Measurements from ENCODE around the gene BPIFB3.

The BPIFB3 gene

DNA sequence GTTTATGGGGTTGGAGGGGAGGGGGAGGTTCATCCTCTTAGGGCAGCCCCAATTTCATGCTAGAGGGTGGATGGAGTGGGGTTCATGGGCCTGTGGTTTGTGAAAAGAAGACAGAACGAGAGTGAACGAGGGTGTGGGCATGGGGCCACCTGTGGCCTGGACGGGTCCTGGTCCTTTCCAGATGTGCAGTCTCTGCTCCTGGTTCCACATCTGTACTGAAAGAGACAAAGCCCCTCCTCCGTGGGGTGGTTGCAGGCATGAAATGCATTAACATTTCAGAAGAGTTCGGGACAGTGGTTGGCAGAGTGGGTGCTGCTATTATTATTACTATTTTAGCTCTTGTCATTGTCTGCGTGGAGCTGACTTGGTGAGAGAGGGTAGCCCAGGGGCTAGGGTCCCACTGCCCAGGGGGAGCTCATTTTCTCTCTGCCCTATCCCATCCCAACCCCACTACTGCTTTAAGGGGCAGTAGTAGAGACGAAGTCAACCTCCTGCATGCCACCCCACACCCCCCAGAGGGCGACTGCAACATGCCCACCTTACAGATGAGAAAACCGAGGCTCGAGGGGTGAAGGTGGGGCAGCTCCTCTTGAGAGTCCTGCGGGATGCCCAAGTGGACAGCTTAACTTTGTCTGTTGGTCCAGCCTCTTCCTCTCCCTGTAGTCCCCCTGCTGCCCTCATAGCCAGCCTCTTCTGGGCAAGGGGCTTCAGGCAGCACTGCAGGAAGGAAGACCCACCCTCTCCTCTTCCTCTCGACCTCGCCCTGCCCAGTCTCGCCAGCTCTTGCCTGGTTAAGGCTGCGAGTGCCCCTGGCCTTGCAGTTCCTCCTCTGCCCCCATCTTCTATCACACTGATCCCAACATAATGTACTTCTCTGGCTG, 37.8 kb upstream of the BPIFB3 start:
- DNase-seq, result no peak

DNA sequence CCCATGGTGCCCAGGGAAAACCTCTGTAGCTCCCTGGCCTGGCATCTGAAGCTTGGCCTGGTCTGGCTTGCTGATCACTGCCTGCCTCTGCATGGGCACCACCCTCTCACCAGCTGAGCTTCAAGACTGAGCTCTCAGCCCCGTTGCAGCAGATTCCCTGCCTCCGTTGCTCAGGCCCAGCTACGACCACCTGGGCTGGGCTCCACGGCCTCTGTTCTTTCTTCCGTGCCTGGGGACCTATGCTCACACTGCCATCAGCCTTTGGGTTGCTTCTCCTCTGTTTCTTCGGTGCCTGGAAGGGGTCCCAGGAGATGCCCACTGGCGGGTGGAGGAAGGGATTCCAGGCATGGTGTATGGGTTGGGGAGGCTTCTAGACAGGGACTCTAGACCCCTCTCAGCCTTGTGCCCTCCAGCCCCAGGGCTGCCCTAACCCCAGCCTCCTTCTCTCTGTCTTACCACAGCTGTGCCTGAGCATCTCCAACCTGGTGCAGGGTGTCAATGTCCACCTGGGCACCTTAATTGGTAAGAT, 37.1 kb upstream of the BPIFB3 start:
- no peak for DNase-seq

DNA sequence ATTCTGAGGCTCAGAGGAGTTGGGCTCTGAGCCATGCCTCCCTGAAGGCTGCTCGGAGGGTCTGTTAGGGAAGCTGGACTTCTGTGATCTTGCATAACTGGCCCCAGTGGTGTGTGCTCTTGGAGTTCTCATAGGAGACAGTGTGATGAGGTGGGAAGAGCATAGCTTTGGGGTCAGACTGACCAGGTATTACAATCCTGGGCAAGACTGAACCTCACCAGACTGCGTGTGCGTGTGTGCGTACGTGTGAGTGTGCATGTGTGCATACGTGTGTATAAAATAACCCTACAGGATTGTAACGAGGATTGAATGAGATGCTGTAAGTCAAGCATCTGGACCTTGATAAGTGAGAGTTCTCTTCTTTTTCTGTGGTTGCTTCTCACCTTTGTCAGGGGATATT, 36.2 kb upstream of the BPIFB3 start:
- no peak for DNase-seq

DNA sequence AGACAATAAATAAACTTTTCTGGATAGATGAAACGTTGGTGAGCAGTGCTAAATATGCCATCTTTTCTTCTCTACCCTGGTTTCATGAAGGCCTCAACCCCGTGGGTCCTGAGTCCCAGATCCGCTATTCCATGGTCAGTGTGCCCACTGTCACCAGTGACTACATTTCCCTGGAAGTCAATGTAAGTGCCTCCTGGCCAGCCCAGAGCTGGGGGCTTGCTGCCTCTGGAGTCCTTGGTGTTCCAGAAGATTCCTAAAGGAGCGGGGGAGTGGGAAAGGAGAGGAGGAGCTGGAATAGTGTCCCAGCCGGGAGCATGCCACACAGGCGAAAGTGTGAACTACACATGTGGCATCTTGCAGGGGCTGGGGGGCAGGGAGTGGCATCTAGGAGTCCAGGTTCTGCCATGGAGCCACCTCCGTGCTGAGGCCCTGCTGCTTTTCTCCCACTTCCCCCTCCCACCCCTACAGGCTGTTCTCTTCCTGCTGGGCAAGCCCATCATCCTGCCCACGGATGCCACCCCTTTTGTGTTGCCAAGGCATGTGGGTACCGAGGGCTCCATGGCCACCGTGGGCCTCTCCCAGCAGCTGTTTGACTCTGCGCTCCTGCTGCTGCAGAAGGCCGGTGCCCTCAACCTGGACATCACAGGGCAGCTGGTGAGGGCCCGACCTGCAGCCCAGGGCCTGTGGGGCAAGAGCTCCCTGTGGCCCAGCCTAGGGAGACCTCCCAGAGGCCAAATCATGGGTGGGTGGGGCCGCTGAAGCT, 35.4 kb upstream of the BPIFB3 start:
- DNase-seq, result no peak

- no peak for DNase-seq
Observed at GRCh38 chr20:33019465-33020277, 34.0 kb upstream of the BPIFB3 start.

DNA sequence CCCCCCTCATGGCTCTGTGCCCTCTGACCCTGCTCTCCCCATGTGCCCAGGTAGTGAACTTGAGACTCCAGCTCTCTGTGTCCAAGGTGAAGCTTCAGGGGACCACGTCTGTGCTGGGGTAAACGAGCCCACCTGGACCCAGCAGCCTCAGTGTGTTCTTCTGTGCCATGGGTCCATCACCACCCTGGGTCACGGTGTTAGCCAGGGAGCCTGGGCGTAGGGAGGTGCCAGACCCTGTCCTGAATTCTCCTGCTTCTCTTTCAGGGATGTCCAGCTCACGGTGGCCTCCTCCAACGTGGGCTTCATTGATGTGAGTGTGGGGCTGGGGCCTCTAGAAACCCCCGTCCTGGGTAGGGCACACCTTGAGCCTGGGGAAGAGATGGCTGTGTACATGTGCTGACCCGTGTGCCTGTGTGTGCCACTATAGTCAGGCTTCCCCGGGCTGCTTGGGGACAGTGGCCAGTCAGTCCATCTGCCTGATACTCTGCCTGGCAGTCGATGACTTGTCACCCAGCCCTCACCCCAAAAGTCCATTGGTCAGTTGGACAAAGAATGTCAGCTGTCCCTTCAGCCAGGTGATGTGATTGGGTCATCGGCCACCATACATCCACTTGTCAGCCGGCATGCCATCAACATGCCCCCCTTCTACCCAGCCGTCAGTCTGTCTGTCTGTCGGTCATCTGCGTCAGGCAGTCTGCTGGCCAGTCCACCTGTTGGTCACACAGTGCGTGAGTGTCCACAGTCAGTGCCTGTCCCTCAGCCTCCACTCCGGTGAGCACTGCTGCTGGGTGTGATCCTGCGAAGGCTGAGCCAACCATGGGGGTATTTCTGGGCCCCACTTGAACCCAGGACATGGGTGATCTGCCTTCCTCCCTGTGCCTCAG, 33.2 kb upstream of the BPIFB3 start:
- no peak for DNase-seq

- no peak for DNase-seq
Observed at GRCh38 chr20:33021879-33022278, 31.8 kb upstream of the BPIFB3 start.

DNA sequence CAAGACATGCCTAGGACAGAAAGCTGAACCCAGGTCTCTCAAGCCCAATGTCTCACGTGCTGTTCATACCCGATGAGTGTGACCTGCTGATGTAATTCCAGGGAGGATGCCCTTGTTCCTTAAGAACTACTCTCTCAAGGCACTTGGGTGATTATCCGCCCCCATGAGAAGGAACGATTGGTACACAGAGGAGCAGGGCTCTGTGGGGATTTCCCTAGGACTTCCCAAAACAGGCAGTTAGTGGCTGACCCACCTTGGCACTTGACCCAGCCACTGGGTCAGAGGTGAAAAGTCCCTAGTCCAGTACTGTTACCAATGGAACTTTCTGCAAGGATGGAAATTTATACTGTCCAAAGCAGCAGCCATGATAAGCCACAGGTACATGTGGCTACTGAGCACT, 31.4 kb upstream of the BPIFB3 start:
- DNase-seq, result no peak

GRCh38 chr20:33022694-33023438, 30.8 kb upstream of the BPIFB3 start:
- no peak for DNase-seq

- no peak for DNase-seq
Observed at GRCh38 chr20:33023439-33024242, 30.1 kb upstream of the BPIFB3 start.

- DNase-seq, result no peak
Observed at GRCh38 chr20:33024243-33024560, 29.5 kb upstream of the BPIFB3 start.

DNA sequence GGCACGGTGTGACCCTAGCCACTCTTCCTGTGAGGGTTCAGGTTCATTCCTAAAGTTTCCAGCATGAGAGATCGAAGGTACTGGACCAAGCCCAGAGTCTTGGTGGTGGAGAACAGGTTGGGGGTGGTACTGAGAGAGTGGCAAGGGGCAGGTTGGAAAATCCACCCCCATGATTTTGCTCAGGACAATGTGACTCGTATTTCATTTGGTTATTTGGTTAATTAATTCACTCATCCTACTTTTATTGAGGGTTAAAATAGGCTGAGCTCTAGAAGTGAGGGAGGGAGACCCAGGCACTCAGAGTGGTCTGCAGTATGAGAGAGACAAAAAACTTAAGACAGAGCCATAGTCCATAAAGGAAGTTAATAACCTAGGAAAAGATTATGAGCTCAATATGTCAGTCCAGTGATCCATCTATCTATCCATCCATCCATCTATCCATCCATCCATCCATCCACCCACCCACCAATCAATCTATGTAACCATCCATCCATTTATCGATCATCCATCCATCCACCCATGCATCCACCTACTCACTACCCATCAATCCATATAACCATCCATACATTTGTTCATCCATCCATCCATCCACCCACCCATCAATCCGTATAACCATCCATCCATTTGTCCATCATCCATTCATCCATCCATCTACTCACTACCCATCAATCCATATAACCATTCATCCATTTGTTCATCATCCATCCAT, 28.9 kb upstream of the BPIFB3 start:
- DNase-seq, result no peak

GRCh38 chr20:33025318-33025876, 28.3 kb upstream of the BPIFB3 start:
- DNase-seq, result no peak

DNA sequence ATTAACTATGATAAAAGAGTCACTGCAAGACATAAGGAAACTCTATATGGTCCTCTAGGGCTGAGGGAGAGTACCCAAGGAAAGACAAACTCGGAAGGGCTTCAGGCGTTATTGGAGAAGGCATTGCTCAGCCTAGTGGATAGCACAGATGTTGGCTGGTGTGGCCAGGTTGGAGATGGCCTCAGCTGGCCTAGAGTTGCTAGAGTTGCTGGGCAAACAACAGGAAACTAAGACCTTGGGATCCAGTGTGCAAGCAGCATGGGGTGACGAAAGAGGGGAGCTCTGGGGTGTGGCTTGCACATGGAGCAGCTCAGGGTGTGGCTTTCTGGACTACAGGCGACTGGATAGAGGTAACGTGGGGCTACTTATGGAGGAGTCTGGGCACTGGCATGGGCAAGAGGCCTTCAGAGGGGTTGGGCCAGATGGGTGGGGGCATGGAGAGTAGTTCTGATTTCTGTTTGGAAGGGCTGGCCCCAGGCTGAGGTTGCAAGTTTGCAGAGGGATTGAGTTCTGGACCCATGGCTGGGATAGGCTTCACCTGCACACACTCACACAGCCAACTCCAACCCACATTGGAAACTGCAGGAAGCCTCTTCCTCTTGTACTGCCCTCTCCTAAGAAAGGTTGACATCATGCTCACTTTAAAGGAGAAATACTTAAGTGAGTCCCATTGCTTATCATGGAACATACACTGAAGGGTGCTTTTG, 27.5 kb upstream of the BPIFB3 start:
- no peak for DNase-seq

DNA sequence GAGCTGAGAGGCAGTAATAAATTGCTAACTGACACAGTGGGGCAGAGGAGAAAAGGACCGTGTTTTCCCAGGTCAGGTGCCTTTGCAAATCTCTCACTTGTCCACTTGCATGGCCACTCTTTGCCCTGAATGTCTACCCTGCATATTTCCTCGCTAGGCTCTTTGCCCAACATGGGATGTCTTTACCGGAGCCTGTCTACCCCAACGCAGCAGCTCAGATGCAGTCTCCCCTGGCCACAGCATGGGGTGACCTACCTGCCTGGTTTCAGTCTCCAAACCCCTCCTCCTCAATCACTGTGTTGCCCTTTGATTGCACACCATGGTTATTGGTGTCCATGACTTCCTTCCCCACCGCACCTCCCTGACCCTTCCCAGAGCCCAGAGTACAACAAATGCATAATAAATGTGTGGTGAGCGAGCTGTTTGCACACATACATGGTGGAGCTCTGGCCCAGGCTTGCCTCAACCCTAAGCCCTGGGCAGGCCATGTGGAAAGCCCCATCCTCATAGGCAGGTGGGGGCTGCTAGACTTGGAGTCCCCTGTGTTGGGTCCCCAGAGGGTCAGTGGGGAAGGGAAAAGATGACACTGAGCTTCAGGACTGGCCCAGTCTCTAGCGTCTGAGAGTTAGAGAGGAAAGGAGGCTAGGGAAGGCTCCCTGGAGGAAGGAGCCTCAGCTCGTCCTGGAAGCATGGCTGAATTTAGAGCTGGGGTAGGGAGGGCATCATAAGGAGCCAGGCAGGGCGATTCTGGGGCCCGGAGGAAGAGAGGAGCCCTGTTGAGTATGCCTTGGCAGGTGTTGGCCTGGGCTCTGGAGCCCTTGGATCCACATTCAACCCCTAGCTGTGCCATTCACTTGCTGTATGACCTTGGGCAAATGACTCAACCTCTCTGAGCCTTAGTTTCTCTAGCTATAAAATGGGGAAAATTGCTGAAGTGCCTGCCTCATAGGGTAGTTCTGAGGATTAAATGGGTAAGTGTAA, 26.6 kb upstream of the BPIFB3 start:
- DNase-seq, result no peak

GRCh38 chr20:33027769-33028751, 25.6 kb upstream of the BPIFB3 start:
- DNase-seq, result no peak
